Body of pancreas (tissue), 4 donors: ENCODE data around the gene AGPAT3.

ENCODE experiments used
- POLR2A ChIP-seq, 3 donors: fragments of 450-650 bp; IDR thresholded peaks; one replicate each; pipeline ENCODE4 v1.6.1; 2016; ENCODE audit warnings: antibody characterized with exemption in 3 of 3, mild to moderate bottlenecking in 2 of 3
- TF ChIP-seq, protein P1 (sequence below), 7 experiments: fragments of 450-650 bp in 4 of 7; fragments of 200-600 bp in 3 of 7; sonication (generic) in 3 of 7; IDR thresholded peaks; one replicate each; pipeline ENCODE4 v1.5.1; 2016 to 2019; ENCODE audit warnings: antibody characterized with exemption in 7 of 7

DNA sequence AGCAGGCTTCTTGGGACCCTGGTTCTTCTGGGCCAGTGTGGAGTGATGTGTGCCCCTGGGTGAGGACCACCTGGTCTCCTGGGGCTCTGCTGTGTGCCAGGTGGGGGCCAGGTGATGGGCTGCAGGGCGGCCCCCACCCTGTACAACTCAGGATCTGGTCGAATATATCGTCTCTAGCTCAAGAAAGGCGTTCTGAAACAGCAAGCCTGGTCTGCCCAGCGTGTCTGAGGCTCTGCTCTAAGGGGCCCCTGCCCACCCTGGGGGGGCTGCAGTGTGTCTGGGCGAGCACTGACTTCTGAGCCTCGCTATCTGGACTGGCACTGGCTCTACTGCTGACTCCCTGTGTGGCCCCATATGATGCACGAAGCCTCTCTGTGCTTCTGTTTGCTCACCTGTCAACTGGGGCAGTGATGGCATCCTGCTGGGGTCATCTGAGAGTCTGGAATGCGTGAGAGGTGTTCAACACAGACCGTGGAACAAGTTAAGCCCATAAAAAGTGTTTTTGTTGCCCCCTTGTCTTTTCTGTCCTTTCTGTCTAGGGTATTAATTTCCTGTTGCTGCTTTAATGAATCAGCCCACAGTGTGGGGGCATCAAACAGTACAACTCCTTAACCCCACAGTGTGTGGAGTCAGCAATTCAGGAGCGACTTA is 91.1 kb downstream of the AGPAT3 start:
- TF ChIP-seq, protein P1, sequence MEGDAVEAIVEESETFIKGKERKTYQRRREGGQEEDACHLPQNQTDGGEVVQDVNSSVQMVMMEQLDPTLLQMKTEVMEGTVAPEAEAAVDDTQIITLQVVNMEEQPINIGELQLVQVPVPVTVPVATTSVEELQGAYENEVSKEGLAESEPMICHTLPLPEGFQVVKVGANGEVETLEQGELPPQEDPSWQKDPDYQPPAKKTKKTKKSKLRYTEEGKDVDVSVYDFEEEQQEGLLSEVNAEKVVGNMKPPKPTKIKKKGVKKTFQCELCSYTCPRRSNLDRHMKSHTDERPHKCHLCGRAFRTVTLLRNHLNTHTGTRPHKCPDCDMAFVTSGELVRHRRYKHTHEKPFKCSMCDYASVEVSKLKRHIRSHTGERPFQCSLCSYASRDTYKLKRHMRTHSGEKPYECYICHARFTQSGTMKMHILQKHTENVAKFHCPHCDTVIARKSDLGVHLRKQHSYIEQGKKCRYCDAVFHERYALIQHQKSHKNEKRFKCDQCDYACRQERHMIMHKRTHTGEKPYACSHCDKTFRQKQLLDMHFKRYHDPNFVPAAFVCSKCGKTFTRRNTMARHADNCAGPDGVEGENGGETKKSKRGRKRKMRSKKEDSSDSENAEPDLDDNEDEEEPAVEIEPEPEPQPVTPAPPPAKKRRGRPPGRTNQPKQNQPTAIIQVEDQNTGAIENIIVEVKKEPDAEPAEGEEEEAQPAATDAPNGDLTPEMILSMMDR (IDR thresholded peaks at IDR 0.05): no peak
- no peak for TF ChIP-seq POLR2A (IDR thresholded peaks at IDR 0.05)
